Activated T-cell treated with anti-CD3 and anti-CD28 coated beads, Interleukin-2, amount 50 U/mL, for 24 hours (primary cell): ENCODE results near the gene SLC48A1.

Experiments used
- DNase-seq: peaks from one replicate; pipeline ENCODE4 v3.0.0-alpha.2; 2020
- H3K27ac Mint-ChIP-seq: 2 replicates; pipeline ENCODE4 v1.8.0; 2020; ENCODE audit warnings: mild to moderate bottlenecking, mixed read lengths
- H3K27me3 Mint-ChIP-seq: 2 replicates; pipeline ENCODE4 v1.8.0; 2020; ENCODE audit warnings: mixed read lengths
- H3K36me3 Mint-ChIP-seq: 2 replicates; pipeline ENCODE4 v1.8.0; 2020; ENCODE audit warnings: low read depth, mixed read lengths
- H3K4me1 Mint-ChIP-seq: 2 replicates; pipeline ENCODE4 v1.8.0; 2020; ENCODE audit warnings: low read depth, mixed read lengths
- H3K4me3 Mint-ChIP-seq: 2 replicates; pipeline ENCODE4 v1.8.0; 2020; ENCODE audit warnings: mild to moderate bottlenecking, moderate library complexity, mixed read lengths
- H3K9me3 Mint-ChIP-seq: 2 replicates; pipeline ENCODE4 v1.8.0; 2020; ENCODE audit warnings: mixed read lengths

Gene SLC48A1

GRCh38 chr12:47773062-47773857, at the start of gene SLC48A1:
Gene SLC48A1 (plus strand): TSS chr12:47773238. CDS start chr12:47773305, 67 bp downstream.
- peak; percentile 84 for DNase-seq
- H3K36me3 Mint-ChIP-seq: peaks cover 2% of the 10 kb centered on the region
- no peaks in the 10 kb centered on the region for H3K27me3 Mint-ChIP-seq
- H3K4me1 Mint-ChIP-seq: peaks cover 36% of the 10 kb centered on the region
- peak within 1 kb of the TSS; percentile 86 for H3K4me3 Mint-ChIP-seq
- H3K9me3 Mint-ChIP-seq: no peaks in the 10 kb centered on the region
- peak within 1 kb of the TSS; percentile 86 for H3K27ac Mint-ChIP-seq

GRCh38 chr12:47725091-47725772, 47.8 kb upstream of the SLC48A1 start, which contains the start of gene ENDOU:
Gene ENDOU (minus strand): TSS chr12:47725490. CDS start chr12:47725413, 77 bp downstream.
- H3K36me3 Mint-ChIP-seq: no peaks in the 10 kb centered on the region
- no peaks in the 10 kb centered on the region for H3K9me3 Mint-ChIP-seq
- no peaks in the 10 kb centered on the region for H3K27me3 Mint-ChIP-seq
- H3K4me3 Mint-ChIP-seq: no peak within 1 kb of the TSS
- peak; percentile 23 for DNase-seq
- H3K27ac Mint-ChIP-seq: no peak within 1 kb of the TSS
- peaks cover 29% of the 10 kb centered on the region for H3K4me1 Mint-ChIP-seq

GRCh38 chr12:47725893-47726292, 47.1 kb upstream of the SLC48A1 start:
- Mint-ChIP-seq H3K4me1 (peaks cover 27% of the 10 kb centered on the region), H3K27ac (no peak overlapping the region), H3K4me3 (no peak overlapping the region), H3K9me3 (no peaks in the 10 kb centered on the region), H3K36me3 (no peaks in the 10 kb centered on the region), H3K27me3 (no peaks in the 10 kb centered on the region)
- DNase-seq: no peak

GRCh38 chr12:47729233-47729632, 43.8 kb upstream of the SLC48A1 start:
- H3K9me3 Mint-ChIP-seq: no peaks in the 10 kb centered on the region
- H3K27ac Mint-ChIP-seq: no peak overlapping the region
- no peaks in the 10 kb centered on the region for H3K36me3 Mint-ChIP-seq
- no peaks in the 10 kb centered on the region for H3K27me3 Mint-ChIP-seq
- peaks cover 12% of the 10 kb centered on the region for H3K4me1 Mint-ChIP-seq
- no peak overlapping the region for H3K4me3 Mint-ChIP-seq
- no peak for DNase-seq

GRCh38 chr12:47730341-47730744, 42.7 kb upstream of the SLC48A1 start:
- no peak overlapping the region for H3K4me3 Mint-ChIP-seq
- H3K4me1 Mint-ChIP-seq: peaks cover 12% of the 10 kb centered on the region
- no peak for DNase-seq
- H3K27ac Mint-ChIP-seq: no peak overlapping the region
- H3K36me3 Mint-ChIP-seq: no peaks in the 10 kb centered on the region
- no peaks in the 10 kb centered on the region for H3K9me3 Mint-ChIP-seq
- H3K27me3 Mint-ChIP-seq: no peaks in the 10 kb centered on the region

GRCh38 chr12:47731723-47732122, 41.3 kb upstream of the SLC48A1 start:
- no peaks in the 10 kb centered on the region for H3K36me3 Mint-ChIP-seq
- no peak overlapping the region for H3K27ac Mint-ChIP-seq
- no peaks in the 10 kb centered on the region for H3K9me3 Mint-ChIP-seq
- H3K27me3 Mint-ChIP-seq: no peaks in the 10 kb centered on the region
- H3K4me1 Mint-ChIP-seq: no peaks in the 10 kb centered on the region
- no peak for DNase-seq
- no peak overlapping the region for H3K4me3 Mint-ChIP-seq

GRCh38 chr12:47732504-47732903, 40.5 kb upstream of the SLC48A1 start:
- H3K4me3 Mint-ChIP-seq: no peak overlapping the region
- no peak overlapping the region for H3K27ac Mint-ChIP-seq
- H3K4me1 Mint-ChIP-seq: no peaks in the 10 kb centered on the region
- no peaks in the 10 kb centered on the region for H3K9me3 Mint-ChIP-seq
- no peak for DNase-seq
- H3K27me3 Mint-ChIP-seq: no peaks in the 10 kb centered on the region
- no peaks in the 10 kb centered on the region for H3K36me3 Mint-ChIP-seq

- no peaks in the 10 kb centered on the region for H3K36me3 Mint-ChIP-seq
- H3K27me3 Mint-ChIP-seq: no peaks in the 10 kb centered on the region
- H3K4me3 Mint-ChIP-seq: no peak overlapping the region
- no peak overlapping the region for H3K27ac Mint-ChIP-seq
- DNase-seq: no peak
- no peaks in the 10 kb centered on the region for H3K9me3 Mint-ChIP-seq
- H3K4me1 Mint-ChIP-seq: no peaks in the 10 kb centered on the region
These were observed 39.9 kb upstream of the SLC48A1 start for GRCh38 chr12:47733142-47733541.

- no peak overlapping the region for H3K27ac Mint-ChIP-seq
- peaks cover 4% of the 10 kb centered on the region for H3K4me1 Mint-ChIP-seq
- DNase-seq: no peak
- no peaks in the 10 kb centered on the region for H3K36me3 Mint-ChIP-seq
- H3K27me3 Mint-ChIP-seq: no peaks in the 10 kb centered on the region
- H3K9me3 Mint-ChIP-seq: no peaks in the 10 kb centered on the region
- H3K4me3 Mint-ChIP-seq: no peak overlapping the region
These were observed 38.1 kb upstream of the SLC48A1 start for GRCh38 chr12:47734725-47735480.

- no peak overlapping the region for H3K27ac Mint-ChIP-seq
- H3K4me1 Mint-ChIP-seq: peaks cover 9% of the 10 kb centered on the region
- H3K9me3 Mint-ChIP-seq: no peaks in the 10 kb centered on the region
- H3K36me3 Mint-ChIP-seq: no peaks in the 10 kb centered on the region
- no peak overlapping the region for H3K4me3 Mint-ChIP-seq
- H3K27me3 Mint-ChIP-seq: no peaks in the 10 kb centered on the region
- DNase-seq: no peak
These were observed 37.4 kb upstream of the SLC48A1 start for GRCh38 chr12:47735649-47736048.

GRCh38 chr12:47736216-47736615, 36.8 kb upstream of the SLC48A1 start:
- Mint-ChIP-seq H3K9me3 (no peaks in the 10 kb centered on the region), H3K27ac (no peak overlapping the region), H3K4me3 (no peak overlapping the region), H3K4me1 (peaks cover 14% of the 10 kb centered on the region), H3K27me3 (no peaks in the 10 kb centered on the region), H3K36me3 (no peaks in the 10 kb centered on the region)
- DNase-seq: no peak

GRCh38 chr12:47736877-47737676, 36.0 kb upstream of the SLC48A1 start:
- Mint-ChIP-seq H3K4me1 (peaks cover 19% of the 10 kb centered on the region), H3K27me3 (no peaks in the 10 kb centered on the region), H3K36me3 (no peaks in the 10 kb centered on the region), H3K4me3 (no peak overlapping the region), H3K27ac (no peak overlapping the region), H3K9me3 (no peaks in the 10 kb centered on the region)
- no peak for DNase-seq

- no peaks in the 10 kb centered on the region for H3K9me3 Mint-ChIP-seq
- no peaks in the 10 kb centered on the region for H3K27me3 Mint-ChIP-seq
- no peak for DNase-seq
- peaks cover 21% of the 10 kb centered on the region for H3K4me1 Mint-ChIP-seq
- H3K27ac Mint-ChIP-seq: no peak overlapping the region
- H3K4me3 Mint-ChIP-seq: no peak overlapping the region
- no peaks in the 10 kb centered on the region for H3K36me3 Mint-ChIP-seq
These were observed 35.0 kb upstream of the SLC48A1 start for GRCh38 chr12:47737936-47738594.

- H3K4me3 Mint-ChIP-seq: no peak overlapping the region
- no peaks in the 10 kb centered on the region for H3K9me3 Mint-ChIP-seq
- no peak overlapping the region for H3K27ac Mint-ChIP-seq
- H3K27me3 Mint-ChIP-seq: no peaks in the 10 kb centered on the region
- peaks cover 22% of the 10 kb centered on the region for H3K4me1 Mint-ChIP-seq
- no peak for DNase-seq
- H3K36me3 Mint-ChIP-seq: no peaks in the 10 kb centered on the region
These were observed 33.7 kb upstream of the SLC48A1 start for GRCh38 chr12:47739297-47739696.
